Epithelial cell of esophagus (primary cell): ENCODE results near the gene ROS1.
"Not testable (repeated sequence)": the region's sequence is repeated elsewhere in the genome, so short reads cannot be mapped to it uniquely, and the experiment has no call there.

Experiments
- DNase-seq: peaks from one replicate; pipeline ENCODE4 v3.0.0; 2010; ENCODE audit warnings: low read depth
- H3K4me3 ChIP-seq: 2 replicates; pipeline ENCODE4 v1.5.1; 2011; ENCODE audit warnings: mild to moderate bottlenecking, low read length, control low read depth
- TF ChIP-seq, protein P1 (sequence below): IDR thresholded peaks from 2 replicates; pipeline ENCODE4 v1.5.1; 2011; ENCODE audit warnings: low read depth, mild to moderate bottlenecking, low read length, control low read depth, inconsistent platforms; ENCODE audit not compliant: insufficient read depth; ENCODE audit errors: missing control alignments

ROS1 gene

DNA sequence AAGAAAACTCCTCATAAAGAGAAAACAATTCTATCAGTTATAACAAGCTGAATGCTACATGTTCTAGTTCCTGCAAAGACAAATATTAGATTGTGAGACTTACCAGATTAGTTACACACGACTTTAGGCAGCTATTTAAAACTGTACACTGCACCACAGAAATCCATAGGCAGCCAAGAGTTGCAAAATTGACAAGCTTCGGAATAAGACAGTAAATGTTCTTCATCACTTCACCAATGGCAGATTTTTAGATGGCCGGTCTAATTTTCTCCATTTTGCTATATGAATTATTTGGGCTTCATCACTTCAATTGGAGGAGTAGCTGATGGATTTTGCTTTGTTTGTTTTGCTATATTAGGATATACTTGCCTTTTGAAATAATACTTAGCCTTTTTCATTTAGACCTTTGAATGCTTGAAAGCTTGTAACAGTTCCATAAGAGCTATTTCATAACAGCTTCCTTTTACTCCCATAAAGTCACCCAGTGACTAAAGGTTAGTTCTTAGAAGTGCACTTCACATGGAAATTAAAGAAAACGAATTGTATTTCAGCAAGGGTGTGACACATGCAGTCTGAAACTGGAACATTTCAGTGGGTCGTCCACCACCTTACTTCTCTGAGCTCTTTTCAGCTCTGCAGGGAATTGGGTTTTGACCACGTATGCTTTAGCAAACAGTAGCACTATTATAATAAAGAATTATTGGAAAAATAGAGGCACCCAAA lies at the start of gene ROS1:
ROS1 (minus strand) TSS at position 512 of the 723 bp plus-strand sequence; CDS start at position 226, 286 bp downstream.
- H3K4me3 ChIP-seq, result no peak within 1 kb of the TSS
- no peak for DNase-seq
- TF ChIP-seq, protein P1, sequence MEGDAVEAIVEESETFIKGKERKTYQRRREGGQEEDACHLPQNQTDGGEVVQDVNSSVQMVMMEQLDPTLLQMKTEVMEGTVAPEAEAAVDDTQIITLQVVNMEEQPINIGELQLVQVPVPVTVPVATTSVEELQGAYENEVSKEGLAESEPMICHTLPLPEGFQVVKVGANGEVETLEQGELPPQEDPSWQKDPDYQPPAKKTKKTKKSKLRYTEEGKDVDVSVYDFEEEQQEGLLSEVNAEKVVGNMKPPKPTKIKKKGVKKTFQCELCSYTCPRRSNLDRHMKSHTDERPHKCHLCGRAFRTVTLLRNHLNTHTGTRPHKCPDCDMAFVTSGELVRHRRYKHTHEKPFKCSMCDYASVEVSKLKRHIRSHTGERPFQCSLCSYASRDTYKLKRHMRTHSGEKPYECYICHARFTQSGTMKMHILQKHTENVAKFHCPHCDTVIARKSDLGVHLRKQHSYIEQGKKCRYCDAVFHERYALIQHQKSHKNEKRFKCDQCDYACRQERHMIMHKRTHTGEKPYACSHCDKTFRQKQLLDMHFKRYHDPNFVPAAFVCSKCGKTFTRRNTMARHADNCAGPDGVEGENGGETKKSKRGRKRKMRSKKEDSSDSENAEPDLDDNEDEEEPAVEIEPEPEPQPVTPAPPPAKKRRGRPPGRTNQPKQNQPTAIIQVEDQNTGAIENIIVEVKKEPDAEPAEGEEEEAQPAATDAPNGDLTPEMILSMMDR, result no peak

DNA sequence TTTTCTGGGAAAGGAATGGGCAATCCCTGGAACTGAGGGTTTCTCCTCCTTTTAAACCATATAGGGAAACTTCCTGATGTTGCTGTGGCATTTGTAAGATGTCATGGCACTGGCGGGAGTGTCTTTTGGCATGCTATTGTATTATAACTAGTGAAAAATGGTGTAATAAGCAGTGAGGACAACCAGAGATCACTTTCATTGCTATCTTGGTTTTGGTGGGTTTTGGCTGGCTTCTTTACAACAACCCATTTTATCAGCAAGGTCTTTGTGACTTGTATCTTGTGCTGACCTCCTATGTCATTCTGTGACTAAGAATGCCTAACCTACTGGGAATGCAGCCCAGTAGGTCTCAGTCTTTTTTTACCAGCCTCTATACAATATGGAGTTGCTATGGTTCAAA lies 47.7 kb upstream of the ROS1 start:
- TF ChIP-seq, protein P1, result no peak
- no peak for DNase-seq
- H3K4me3 ChIP-seq, result no peak overlapping the region

DNA sequence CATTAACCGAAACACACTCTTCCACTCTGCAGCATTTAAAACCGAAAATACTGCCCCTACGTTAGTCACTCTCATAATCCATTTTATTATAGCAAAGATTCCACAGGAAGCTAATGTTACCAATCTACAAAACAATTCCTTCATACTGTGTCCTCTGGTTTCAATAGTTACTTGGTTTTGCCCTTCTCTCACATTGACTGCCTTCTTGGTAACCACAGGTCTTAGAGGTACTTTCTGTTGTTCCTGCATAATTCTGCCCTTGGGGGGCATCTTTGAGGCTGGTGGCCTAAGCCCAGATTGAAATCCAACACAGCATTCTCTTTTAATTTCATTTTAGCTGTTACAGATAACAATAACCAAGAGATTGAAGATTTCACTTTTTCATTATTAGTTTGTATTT lies 46.9 kb upstream of the ROS1 start:
- no peak for DNase-seq
- TF ChIP-seq, protein P1, result no peak
- no peak overlapping the region for H3K4me3 ChIP-seq

DNA sequence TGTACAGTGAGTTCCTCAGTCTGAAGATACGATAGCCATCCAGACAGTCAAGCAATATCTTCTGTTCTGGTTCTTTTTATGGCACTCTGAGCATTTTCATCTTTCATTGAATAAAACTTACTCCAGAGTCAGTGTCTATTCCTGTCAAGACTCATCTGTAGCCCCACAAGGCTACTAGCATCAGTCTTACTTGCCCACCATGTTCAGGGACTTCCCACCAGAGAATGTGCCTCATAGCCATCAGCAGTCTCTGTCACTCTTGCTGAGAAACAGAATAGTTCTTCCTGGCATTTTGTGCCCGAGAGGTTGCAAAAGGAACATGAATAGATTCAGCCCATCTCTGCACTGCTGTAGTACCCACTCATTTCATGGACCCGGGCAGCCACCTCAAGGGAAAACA lies 44.0 kb upstream of the ROS1 start:
- DNase-seq, result no peak
- H3K4me3 ChIP-seq, result no peak overlapping the region
- TF ChIP-seq, protein P1, result no peak

DNA sequence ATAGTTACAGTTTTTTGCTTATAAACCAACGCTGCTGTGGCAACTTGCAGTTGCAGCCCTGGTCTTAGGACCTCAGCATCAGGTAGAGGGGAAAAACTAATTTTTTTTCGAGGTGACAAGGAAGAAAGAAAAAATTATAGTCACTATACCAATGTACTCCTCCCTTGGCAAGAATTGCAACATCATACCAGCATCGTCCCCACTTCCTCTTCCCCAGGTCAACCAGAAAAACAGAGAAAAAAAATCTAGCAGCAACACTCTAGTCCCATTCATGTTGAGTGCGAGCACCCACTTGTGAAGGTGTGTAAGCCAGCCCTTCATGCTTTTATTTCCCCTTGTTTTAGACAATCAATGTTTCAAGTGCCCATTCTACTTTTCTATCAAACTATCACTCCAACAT lies 43.6 kb upstream of the ROS1 start:
- TF ChIP-seq, protein P1, result no peak
- no peak overlapping the region for H3K4me3 ChIP-seq
- DNase-seq, result no peak

DNA sequence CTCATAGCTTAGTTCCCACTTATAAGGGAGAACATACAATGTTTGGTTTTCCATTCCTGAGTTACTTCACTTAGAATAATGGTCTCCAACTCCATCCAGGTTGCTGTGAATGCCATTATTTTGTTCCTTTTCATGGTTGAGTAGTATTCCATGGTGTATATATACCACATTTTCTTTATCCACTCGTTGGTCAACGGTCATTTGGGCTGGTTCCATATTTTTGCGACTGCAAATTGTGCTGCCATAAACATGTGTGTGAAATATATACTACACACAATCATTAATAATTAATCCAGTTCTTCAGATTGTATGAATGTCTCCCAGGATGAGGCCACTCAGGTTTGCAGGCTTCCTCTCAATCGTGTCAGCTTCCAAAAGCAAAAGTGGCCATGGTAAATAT lies 42.8 kb upstream of the ROS1 start:
- not testable (repeated sequence) for H3K4me3 ChIP-seq, DNase-seq

DNA sequence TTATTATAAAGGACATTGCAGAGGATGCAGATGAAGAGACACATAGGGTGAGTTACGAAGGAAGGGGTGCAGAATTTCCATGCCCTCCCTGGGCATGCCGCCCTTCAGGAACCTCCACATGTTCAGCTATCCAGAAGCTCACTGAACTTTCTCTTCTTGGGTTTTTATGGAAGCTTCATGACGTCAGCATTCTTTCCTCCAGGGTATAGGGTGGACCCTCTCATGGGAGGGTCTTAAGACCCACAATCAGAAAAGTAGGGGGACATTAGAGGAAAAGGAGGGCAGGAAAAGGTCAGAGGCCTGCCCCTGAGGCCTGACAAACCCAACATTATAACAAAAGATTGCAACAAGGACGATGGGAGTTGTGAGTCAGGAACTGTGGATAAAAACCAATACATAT lies 42.1 kb upstream of the ROS1 start:
- H3K4me3 ChIP-seq, result no peak overlapping the region
- no peak for DNase-seq
- TF ChIP-seq, protein P1, result no peak

DNA sequence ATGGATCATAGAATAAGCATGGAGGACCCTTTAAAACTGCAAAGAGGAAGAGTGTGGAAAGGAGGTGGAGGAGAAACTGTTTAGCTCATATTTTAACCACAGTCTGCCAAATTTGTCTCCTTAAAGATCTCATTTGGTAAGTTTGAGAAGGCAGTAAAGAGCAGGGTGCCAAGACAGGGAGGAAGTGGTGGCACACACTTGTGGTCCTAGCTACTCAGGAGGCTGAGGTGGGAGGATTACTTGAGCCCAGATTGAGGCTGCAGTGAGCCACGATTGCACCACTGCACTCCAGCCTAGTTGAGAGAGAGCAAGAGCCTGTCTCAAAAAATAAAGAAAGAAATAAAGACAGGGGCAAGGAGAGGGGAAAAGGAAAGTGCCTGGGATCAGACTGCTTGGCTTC lies 39.9 kb upstream of the ROS1 start:
- no peak for DNase-seq
- TF ChIP-seq, protein P1, result no peak
- no peak overlapping the region for H3K4me3 ChIP-seq
